Stomach (tissue), 4 donors: Measurements from ENCODE around the gene DNAJC4.

Experiments used
- POLR2AphosphoS5 ChIP-seq, 3 donors: sonication (generic); formaldehyde crosslinking; IDR thresholded peaks; one replicate each; pipeline ENCODE4 v1.6.1; 2016; ENCODE audit warnings: antibody characterized with exemption in 3 of 3
- TF ChIP-seq, protein P1 (sequence below), 7 experiments: fragments of 450-650 bp in 4 of 7; fragments of 200-600 bp in 3 of 7; sonication (generic) in 3 of 7; IDR thresholded peaks; one replicate each; pipeline ENCODE4 v1.5.1; 2016 to 2019; ENCODE audit warnings: antibody characterized with exemption in 7 of 7, control low read depth in 2 of 7, mild to moderate bottlenecking in 1 of 7

DNA sequence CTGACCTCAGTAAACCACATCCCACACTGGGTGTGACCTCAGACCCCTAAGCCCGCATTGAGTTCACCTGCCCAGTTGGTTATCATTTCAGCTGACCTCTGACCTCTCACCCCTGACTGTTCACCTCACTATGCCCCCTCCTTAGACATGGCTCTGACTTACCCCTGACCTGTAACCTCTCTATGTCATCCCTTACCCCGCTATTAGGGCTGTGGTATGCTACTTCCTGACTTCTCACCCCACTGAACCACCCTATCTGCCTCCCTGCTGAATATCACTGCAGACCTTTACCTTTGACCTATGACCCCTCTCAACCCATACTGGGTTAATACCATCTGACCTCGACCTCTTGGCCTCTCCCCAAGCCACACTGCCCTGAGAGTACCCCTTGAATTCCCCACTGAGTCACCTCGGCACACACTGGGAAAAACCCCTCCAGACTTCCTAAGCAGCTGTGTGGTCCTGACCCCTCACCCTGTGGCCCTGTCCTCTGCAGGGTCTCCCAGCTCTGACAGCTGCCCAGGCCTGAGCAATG lies 29.3 kb downstream of the DNAJC4 start:
- TF ChIP-seq, protein P1, sequence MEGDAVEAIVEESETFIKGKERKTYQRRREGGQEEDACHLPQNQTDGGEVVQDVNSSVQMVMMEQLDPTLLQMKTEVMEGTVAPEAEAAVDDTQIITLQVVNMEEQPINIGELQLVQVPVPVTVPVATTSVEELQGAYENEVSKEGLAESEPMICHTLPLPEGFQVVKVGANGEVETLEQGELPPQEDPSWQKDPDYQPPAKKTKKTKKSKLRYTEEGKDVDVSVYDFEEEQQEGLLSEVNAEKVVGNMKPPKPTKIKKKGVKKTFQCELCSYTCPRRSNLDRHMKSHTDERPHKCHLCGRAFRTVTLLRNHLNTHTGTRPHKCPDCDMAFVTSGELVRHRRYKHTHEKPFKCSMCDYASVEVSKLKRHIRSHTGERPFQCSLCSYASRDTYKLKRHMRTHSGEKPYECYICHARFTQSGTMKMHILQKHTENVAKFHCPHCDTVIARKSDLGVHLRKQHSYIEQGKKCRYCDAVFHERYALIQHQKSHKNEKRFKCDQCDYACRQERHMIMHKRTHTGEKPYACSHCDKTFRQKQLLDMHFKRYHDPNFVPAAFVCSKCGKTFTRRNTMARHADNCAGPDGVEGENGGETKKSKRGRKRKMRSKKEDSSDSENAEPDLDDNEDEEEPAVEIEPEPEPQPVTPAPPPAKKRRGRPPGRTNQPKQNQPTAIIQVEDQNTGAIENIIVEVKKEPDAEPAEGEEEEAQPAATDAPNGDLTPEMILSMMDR (IDR thresholded peaks at IDR 0.05), result no peak
- TF ChIP-seq POLR2AphosphoS5 (IDR thresholded peaks at IDR 0.05), result no peak
